Mucosa of descending colon (tissue), 3 donors: ENCODE measurements around the gene SPTBN4. TPM values are rescaled to one million over a fixed set of nuclear protein-coding genes. Genes with fewer than 3 reads are reported as not detected.

Source experiments
- ATAC-seq: fragments of 200-7000 bp; cut with Tn5 transposase; one replicate; pipeline ENCODE4 v1.9.1; 2020; ENCODE audit warnings: mild to moderate bottlenecking, moderate library complexity
- DNase-seq, 3 donors: peaks; one replicate each; pipeline ENCODE4 v3.0.0-alpha.2; 2020
- H3K36me3 ChIP-seq: fragments of 200-600 bp; one replicate; pipeline ENCODE4 v1.8.0; 2021; ENCODE audit warnings: low read depth, mild to moderate bottlenecking
- H3K4me1 ChIP-seq: fragments of 200-600 bp; one replicate; pipeline ENCODE4 v1.8.0; 2021; ENCODE audit warnings: low read depth, mild to moderate bottlenecking
- H3K4me3 ChIP-seq: fragments of 200-600 bp; one replicate; pipeline ENCODE4 v1.8.0; 2021; ENCODE audit warnings: mild to moderate bottlenecking
- H3K9me3 ChIP-seq: fragments of 200-600 bp; one replicate; pipeline ENCODE4 v1.8.0; 2021; ENCODE audit warnings: mild to moderate bottlenecking
- CTCF ChIP-seq: fragments of 200-600 bp; IDR thresholded peaks from one replicate; pipeline ENCODE4 v1.8.0; 2022; ENCODE audit warnings: antibody characterized with exemption, mild to moderate bottlenecking
- intact Hi-C, 2 donors: fragments of 100-400 bp; cut with DNase I in 1 of 2; cut with micrococcal nuclease in 1 of 2; formaldehyde crosslinking; loops; one replicate each; pipeline versions ENCODE4 v1.11.0 to v1.11.1; 2022; cut with DNase I, micrococcal nuclease
- total RNA-seq, 3 donors: library from RNA; stranded (reverse); fragmentation: NEBNext Ultra II Directional in 2 of 3; extraction: Animal tissue kit (Norgen Biotek cat#: 25700) in 2 of 3; gene quantifications; one replicate each; pipeline versions ENCODE4 v1.2.1 to v1.2.4, GENCODE V29; 2021 to 2023
- donor health status: DM: no; HTN: no; CAD: no; lungs with moderate emphysema.
- donor health status: DM: no; HTN: no; CAD: no.
- donor health status: DM: no; HTN: yes; CAD: no.

The SPTBN4 gene
- total RNA-seq, 3 donors from 2014 or later: 0.29 to 4.1 (median 0.82) TPM

DNA sequence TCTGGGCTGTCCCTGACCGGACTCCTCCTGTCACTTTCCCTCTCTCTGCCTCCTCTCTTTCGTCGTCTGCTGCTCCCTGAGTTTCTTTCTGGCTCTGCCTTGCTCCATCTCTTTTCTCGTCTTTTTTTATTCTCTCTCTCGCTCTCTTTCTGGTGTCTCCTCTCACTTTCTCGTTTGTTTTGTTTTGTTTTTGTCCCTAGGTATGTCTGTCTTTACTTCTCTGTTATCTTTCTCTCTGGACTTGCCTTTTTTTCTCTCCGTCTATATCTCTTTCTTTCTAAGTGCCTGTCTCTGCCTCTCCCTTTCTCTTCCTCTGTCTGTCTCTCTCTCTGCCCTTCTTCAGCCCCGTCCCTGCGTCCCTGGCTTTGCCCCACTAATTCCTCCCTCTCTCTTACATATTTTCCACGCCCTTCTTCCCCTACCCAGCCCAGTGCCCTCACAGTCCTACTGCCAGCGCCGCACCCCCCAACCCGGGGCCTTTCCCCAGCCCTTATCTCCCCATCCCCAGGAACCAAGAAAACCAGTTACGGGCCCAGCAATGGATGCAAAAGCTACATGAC is 61.8 kb downstream of the SPTBN4 start:
- intact Hi-C loops: loop anchor here in 1 of 2 donors (5.0 kb wide), 1 partner anchor 109 kb away; no protein-coding TSS in a partner anchor
- ATAC-seq: no peak
- Histone ChIP-seq H3K4me1 (peaks cover 8% of the 10 kb centered on the region), H3K36me3 (no peaks in the 10 kb centered on the region), H3K4me3 (no peak overlapping the region), H3K9me3 (no peaks in the 10 kb centered on the region)
- no peak for DNase-seq
- no peak for TF ChIP-seq CTCF

DNA sequence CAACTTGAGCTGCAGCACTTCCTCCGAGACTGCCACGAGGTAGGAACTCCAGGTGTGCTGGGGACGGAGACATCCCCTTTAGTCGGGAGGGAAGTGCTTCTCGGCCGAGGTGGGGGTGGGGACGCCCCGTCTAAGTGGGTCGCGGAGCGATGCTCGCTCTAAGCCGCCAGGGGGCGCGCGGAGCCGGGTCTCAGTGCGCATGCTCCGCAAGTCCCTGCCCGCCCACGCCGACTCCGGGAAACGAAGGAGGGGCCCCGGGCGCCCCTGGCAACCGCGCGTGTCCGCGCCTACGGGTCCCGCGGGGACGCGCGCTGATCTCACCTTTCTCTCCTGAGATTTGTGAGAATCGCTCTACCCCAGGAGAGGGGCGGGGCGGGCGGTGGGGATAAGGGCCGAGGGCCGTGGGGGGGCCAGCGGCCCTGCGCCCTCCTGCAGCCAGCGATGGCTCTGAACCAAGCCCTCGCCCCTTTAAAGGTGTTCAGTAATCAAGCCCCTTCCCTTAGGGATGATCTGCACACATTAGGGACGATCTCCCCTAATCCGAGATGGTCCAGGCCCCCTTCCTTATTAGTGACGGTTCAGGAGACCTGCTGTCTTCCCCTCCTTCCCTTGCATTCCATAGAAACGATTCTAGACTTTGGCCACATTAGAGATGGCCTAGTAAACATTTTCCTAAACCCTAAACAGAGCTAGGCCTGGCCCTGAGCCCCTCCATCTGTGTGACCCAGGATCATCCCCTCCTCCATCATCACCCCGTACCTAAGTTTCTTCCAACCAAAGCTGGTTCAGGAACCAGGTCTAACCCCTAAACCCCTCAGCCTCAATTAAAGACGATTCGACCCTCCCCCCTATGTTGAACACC is 62.5 kb downstream of the SPTBN4 start:
- intact Hi-C loops: loop anchor here in 1 of 2 donors (5.0 kb wide), 1 partner anchor 108 kb away; no protein-coding TSS in a partner anchor

DNA sequence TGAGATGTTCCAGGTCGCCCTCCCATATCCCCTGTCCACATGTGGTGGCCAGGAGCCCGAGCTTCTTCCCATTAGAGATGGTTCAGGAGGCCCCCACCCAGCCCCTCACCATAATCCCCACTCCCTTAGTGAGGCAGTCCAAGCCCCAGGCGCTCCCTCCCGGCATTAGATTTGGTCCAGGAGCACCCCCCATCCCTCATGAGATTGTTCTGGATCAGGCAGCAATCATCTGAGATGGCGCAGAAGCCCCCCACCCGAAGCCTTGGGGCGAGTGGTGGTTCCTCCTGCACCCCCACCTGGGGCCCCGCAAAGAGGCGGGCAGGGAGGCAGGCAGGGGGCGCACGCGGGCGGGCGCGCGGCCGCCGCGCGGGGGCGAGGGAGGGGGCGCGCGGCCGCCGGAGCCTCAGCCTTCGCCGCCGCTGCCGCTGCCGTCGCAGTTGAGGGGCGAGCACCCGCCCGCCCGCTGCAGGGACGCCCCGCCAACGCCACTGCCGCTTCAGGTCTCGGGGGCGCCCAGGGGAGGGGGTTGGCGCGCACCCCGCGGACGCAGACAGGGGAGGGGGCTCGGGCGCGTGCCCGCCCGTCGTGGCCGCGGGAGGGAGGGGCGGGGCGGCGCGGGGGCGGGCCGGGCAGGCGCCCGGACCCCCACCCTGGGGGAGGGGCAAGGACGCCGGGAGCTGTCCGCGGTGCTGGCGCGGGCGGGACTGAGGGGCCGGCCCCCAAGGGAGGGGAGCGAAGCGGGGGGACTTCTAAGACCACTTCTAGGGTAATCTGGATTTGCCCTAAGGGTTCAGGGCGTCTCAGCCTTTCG is 63.5 kb downstream of the SPTBN4 start:
- intact Hi-C loops: no loop called here
- no peak for ATAC-seq
- Histone ChIP-seq H3K9me3 (peaks cover 6% of the 10 kb centered on the region), H3K36me3 (no peaks in the 10 kb centered on the region), H3K4me1 (peaks cover 8% of the 10 kb centered on the region), H3K4me3 (no peak overlapping the region)
- no peak for TF ChIP-seq CTCF
- DNase-seq: peak in 2 of 3 donors; percentile 23 to 49

More for the DNA sequence above, 62.5 kb downstream of the SPTBN4 start:
- Histone ChIP-seq H3K36me3 (no peaks in the 10 kb centered on the region), H3K9me3 (peaks cover 5% of the 10 kb centered on the region), H3K4me3 (no peak overlapping the region), H3K4me1 (peaks cover 8% of the 10 kb centered on the region)
- peak; percentile 89 for TF ChIP-seq CTCF
- DNase-seq: peak; percentile 84 to 91 (median 88)
- ATAC-seq: peak; percentile 98

- no peak for ATAC-seq
- intact Hi-C loops: no loop called here
- H3K36me3 ChIP-seq: no peaks in the 10 kb centered on the region
Measured at GRCh38 chr19:40533508-40533907, 66.7 kb downstream of the SPTBN4 start.

More at GRCh38 chr19:40533508-40533907, 66.7 kb downstream of the SPTBN4 start:
- Histone ChIP-seq H3K4me1 (peaks cover 8% of the 10 kb centered on the region), H3K4me3 (no peak overlapping the region), H3K9me3 (peaks cover 6% of the 10 kb centered on the region)
- no peak for DNase-seq
- no peak for TF ChIP-seq CTCF
